T1000 (cell line): ENCODE data around the gene LGALS12.
"Not testable (repeated sequence)": the region's sequence is repeated elsewhere in the genome, so short reads cannot be mapped to it uniquely, and the experiment has no call there.

Experiments used
- DNase-seq: peaks from one replicate; lab custom pipeline; 2025; ENCODE audit warnings: mixed read lengths; lab: John Stamatoyannopoulos, UW

Gene LGALS12

DNA sequence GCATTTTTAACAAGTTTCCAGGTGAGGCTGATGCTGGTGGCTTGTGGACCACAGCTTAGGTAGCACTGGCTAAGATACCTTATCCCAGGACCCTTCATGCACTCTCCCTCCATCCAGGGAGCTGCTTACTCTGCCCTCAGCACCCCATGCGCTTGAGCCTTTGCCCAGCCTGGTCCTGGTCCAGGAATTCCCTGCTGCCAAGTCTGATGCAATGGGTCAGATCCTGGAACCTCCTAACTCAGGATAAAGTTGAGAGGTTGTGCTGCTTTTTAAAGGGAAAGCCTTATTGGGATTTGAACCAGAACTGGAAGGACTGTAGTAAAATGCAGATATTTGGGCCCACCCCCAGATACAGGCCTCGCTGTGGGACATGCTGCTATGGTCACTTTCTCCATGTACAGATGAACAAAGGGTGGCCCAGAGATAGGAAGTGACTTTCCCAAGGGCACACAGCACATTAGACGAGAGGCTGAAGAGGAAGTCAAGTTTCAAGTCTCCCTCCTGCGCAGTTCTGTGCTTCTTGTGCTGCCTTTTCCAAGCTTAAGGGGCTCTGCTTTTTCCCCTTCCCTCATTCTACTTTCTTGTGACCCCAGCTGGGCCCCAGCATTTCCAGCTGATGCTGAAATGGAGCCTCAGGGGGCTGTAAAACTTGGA lies 824 bp upstream of the LGALS12 start:
- no peak for DNase-seq

DNA sequence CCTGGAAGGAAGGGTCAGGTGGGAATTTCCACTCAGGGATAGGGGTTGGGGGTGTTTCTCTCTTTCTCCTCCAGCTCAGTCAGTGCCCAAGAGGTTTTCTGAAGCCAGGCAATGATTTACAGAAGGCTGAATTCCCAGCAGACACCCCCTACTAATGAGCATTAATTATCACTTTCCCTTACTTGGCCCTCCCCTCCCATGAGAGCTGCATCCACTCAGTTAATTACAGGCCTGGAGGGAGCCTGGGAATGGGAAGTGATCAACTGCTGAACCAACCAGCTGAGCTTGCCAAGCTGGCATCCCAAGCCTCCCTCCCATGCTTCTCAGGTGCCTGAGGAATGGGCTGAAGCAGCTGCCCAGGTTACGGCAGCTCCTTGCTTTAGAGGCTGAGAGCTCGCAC lies 992 bp downstream of the LGALS12 start:
- DNase-seq: no peak

DNA sequence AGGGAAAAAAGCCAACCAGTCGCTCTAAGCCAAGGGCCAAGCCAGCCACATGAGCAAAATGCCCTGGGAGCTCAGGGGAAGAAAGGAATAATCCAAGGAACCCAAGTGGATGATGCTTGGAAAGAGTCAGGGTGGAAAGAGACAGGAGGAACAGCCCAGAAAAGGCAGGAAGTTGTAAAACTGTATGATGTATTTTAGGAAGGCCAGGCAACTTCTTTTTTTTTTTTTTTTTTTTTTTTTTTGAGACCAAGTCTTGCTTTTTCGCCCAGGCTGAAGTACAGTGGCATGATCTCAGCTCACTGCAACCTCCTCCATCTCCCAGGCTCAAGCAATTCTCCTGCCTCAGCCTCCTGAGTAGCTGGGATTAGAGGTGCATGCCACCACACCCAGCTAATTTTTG lies 1.6 kb downstream of the LGALS12 start:
- no peak for DNase-seq

DNA sequence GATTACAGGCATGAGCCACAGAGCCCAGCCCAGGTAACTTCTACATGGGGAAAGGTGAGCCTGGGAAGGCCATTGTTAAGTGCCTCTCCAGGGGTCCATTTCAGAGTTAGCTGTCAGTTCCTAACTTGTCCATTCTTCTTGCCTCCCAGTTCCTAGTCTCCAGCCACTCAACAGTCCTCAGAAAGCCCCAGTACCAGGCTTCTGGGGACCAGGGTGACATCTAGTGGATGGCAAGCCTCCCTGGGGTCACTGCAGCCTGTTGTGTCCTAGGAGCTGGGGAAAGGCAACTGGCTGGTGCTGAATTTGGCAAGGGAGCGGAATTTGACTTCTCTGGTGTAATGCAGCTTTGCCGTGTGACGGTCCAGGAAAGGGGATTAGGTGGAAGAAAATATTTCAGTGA lies 2.1 kb downstream of the LGALS12 start:
- no peak for DNase-seq

DNA sequence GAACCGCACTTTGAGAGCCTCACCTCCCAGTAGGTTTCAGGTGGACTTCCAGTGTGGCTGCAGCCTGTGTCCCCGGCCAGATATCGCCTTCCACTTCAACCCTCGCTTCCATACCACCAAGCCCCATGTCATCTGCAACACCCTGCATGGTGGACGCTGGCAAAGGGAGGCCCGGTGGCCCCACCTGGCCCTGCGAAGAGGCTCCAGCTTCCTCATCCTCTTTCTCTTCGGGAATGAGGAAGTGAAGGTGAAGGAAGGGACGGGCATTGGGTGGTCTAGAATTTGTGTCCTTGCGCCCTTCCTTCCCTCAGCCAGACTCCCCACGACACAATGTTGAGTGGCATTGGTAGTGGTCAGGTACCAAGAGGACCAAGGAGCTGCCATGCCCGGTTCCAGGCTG lies 2.9 kb downstream of the LGALS12 start:
- DNase-seq: no peak

DNA sequence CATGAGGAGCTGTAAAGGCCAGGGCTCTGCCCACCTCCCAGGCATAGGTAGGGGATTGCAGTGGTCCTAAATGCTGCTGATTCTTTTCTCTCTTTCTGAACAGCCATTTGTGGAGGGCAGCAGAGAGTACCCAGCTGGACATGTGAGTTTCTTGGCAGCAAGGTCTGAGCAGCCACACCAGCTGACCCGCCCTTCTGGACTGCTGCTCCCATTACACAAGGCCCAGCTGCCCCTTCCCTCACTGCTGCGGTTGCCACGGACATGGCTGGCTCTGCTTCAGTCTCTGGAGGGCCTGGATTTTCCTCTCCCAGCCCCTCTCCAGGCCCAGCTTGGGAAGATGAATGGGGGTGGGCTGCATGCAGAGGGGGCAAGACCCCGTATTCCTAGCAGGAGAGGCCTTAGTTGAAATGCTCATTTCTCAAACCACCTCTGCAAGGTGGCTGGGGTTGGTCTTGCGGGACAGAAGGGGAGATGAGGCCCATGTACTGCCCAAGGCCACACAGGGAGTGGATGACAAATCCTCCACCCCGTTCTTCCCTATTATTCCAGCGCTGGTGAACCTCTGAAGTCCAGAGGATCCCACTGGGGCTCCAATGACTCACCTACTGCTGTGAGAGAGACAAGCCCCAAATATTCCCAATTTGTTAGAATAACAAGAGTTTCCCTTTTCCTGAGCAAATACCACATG lies 4.6 kb downstream of the LGALS12 start:
- DNase-seq: peak; percentile 65

DNA sequence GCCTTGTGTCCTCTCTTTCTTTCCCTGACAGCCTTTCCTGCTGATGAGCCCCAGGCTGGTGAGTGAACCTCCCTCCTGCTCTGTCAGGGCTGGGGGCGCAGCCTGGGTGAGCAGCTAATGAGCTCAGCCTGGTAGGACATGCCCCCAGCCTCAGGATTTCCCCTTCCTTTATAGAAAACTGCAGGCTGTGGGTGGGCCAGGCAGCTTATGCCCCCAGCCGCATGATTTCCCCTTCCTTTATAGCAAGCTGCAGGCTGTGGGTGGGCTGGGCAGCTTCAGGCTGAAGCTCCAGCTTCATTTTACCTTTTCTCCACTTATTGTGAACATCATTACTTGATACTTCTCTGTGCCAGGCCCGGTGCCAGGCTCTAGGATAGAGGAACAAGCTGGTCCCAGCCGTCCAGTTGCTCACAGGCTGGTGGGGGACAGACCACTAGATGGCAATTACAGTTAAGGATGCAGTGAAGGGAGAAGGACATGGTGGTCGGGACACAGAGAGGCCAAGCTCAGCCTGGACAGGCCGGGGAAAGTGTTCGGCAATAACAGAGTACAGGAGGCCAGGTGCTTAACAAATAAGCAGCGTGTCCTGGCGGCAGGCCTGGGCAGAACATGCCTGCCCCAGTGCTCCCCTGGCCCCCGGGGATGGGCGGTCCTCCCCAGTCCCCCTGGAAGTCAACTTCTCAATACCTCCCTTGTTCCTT lies 5.3 kb downstream of the LGALS12 start:
- no peak for DNase-seq

DNA sequence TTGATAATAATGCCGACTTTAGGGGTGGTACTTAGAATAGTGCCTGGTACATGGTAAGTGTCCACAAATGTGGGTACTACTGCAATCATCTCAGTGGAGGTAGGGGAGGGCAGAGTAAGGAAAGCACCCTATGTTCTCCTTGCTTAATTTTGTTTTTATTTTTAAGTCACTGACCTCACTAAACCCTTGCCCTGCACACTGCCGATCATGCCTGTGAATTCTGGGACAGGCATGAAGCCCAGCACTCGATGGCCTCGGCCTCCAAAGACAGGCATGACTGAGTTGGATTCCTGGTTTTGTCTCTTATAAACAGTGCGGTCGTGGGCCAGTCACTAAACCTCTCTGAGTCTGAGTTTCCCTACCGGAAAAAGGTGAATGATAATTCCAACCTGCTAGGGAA lies 6.9 kb downstream of the LGALS12 start:
- no peak for DNase-seq

DNA sequence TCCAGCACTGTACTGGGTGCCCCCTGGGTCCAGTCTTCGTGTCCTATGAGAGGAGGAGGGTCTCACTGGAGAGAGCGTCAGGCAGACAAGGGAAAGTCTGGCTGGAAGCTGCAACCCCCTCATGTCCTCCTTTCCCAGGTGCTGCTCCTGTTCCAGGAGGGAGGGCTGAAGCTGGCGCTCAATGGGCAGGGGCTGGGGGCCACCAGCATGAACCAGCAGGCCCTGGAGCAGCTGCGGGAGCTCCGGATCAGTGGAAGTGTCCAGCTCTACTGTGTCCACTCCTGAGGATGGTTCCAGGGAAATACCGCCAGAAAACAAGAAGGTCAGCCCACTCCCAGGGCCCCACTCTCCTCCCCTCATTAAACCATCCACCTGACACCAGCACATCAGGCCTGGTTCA lies 10.2 kb downstream of the LGALS12 start:
- no peak for DNase-seq

DNA sequence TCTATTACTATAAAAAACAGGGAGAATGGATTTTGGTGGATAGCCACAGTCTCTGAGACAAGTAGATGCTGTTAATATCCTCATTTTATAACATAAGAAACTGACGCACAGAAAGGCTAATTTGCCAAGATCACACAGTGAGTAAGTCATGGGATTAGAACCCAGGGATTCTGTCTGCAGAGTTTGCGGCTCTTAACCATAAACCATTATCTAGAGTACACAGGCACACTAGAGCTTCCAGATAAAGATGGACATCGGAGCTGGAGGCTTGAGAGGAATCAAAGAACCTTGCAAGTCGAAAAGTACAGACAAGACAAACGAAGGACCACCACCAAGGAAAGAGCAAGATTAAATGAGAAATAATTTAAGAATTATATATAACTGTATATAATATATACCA lies 11.3 kb downstream of the LGALS12 start:
- DNase-seq: no peak

DNA sequence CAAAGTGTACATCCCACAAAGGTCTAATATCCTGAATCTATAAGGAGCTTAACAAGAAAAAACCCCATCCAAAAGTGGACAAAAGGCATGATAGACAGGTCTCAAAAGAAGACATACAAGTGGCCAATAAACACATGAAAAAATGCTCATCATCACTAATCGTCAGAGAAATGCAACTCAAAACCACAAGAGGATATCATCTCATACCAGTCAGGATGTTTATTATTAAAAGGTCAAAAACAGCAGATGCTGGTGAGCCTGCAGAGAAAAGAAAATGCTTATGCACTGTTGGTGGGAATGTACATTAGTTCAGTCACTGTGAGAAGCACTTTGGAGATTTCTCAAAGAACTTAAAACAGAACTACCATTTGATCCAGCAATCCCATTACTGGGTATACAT lies 12.7 kb downstream of the LGALS12 start:
- no peak for DNase-seq

DNA sequence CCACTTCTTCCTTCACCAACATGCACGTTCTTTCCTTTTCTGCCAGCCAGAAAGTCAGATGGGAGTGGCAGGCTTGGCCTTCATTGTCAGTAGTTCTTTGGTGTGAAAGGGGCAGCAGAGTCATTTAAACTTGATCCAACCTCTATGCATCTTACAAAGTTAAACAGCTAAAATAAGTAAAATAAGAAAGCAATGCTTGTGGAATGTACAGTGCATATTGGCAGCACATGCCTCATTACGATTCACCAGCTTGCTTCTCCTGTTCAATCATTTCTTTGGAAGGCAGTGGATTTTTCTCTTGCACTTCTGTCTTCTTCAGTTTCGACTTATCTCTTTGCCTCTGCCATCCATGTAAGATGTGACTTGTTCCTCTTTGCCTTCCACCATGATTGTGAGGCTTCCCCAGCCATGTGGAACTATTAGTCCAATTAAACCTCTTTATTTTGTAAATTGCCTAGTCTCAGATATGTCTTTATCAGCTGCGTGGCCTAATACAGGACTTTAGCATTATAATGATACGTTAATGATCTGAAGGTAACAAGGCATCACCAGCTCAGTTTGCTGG lies 14.8 kb downstream of the LGALS12 start:
- DNase-seq: no peak

DNA sequence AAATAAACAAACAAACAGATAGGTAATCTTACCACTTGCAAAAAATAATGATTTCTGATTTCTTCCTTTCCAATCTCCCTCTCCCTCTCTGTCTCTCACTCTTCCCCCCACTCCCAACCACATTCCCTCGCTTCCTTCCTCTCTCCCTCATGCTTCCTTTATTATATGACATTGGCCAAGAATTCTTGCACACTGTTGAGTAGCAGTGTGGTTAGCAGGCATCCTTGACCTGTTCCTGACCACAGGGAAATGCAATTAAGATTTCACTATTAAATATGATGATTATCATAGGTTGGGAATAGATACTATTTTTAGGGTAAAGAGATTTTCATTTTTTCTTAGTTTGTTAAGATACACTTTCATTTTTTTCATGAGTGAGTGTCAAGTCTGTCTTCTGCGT lies 16.0 kb downstream of the LGALS12 start:
- DNase-seq: no peak

DNA sequence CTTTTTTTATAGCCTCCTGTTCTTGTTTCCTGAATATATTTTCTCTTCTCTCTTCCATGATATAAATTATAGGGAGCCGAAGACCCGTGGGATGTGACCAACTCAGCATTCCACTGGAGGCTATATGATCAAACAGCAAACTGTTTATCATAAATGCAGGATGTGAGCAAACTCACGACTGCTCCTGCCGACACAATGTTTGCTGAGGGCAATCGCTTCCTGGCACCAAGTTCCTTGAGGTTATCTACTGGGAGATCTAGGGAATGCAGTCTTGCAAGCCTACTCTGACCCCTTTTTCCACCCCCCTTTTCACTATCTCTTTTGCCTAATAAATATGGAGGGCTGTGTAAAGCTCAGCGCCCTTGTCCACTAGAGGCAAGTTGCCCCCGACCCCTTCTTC lies 17.3 kb downstream of the LGALS12 start:
- DNase-seq: no peak

DNA sequence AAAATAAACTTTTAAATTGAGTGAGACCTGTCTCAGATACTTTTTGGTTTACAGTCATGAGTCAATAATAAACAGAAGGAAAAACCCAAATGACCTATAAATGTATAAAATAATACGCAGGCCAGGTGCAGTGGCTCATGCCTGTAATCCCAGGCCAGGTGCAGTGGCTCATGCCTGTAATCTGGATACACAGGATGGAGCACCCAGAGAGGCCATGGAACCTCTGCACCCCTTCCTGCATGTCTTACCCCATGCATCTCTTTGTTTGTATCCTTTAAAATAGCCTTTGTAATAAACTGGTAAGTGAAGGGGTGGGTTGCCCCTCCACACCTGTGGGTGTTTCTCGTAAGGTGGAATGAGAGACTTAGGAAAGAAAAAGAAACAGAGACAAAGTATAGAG lies 21.8 kb downstream of the LGALS12 start:
- DNase-seq: no peak

DNA sequence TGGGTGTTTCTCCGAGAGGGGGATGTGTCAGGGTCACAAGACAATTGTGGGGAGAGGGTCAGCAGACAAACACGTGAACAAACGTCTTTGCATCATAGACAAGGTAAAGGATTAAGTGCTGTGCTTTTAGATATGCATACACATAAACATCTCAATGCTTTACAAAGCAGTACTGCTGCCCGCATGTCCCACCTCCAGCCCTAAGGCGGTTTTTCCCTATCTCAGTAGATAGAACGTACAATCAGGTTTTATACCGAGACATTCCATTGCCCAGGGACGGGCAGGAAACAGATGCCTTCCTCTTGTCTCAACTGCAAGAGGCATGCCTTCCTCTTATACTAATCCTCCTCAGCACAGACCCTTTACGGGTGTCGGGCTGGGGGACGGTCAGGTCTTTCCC lies 22.3 kb downstream of the LGALS12 start:
- DNase-seq: not testable (repeated sequence)

DNA sequence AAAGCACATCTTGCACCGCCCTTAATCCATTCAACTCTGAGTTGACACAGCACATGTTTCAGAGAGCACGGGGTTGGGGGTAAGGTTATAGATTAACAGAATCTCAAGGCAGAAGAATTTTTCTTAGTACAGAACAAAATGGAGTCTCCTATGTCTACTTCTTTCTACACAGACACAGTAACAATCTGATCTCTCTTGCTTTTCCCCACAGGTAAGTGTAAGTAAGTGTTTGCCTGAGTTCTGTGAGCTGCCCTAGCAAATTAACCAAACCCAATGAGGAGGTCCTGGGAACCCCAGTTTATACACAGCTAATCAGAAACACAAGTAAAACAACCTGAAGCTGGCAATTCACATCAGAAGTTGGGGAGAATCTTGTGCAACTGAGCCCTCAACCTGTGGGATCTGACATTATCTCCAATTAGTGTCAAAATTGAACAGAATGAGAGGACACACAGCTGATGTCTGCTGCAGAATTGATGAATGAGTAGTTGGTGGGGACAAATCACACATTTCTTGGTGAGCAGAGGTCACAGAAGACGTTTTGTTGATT lies 22.9 kb downstream of the LGALS12 start:
- not testable (repeated sequence) for DNase-seq

DNA sequence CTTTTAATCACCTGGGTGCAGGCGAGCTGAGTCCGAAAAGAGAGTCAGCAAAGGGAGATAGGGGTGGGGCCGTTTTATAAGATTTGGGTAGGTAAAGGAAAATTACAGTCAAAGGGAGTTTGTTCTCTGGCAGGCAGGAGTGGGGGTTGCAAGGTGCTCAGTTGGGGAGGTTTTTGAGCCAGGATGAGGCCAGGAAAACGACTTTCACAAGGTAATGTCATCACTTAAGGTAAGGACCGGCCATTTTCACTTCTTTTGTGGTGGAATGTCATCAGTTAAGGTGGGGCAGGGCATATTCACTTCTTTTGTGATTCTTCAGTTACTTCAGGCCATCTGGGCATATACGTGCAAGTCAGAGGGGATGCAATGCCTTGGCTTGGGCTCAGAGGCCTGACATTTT lies 23.5 kb downstream of the LGALS12 start:
- not testable (repeated sequence) for DNase-seq

DNA sequence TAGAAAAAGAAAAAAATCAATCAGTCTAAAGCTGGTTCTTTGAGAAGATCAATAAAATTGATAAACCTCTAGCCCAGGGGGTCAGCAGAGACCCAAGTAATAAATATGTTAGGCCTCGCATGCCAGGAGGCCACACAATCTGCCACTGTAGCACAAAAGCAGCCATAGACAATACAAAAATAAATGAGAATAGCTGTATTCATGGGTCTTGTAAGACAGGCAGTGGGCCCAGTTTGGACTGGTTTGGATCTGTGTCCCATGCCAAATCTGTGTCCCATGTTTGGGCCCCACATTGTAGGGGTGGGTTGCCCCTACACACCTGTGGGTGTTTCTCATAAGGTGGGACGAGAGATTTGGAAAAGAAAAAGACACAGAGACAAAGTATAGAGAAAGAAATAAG lies 24.1 kb downstream of the LGALS12 start:
- DNase-seq: no peak

DNA sequence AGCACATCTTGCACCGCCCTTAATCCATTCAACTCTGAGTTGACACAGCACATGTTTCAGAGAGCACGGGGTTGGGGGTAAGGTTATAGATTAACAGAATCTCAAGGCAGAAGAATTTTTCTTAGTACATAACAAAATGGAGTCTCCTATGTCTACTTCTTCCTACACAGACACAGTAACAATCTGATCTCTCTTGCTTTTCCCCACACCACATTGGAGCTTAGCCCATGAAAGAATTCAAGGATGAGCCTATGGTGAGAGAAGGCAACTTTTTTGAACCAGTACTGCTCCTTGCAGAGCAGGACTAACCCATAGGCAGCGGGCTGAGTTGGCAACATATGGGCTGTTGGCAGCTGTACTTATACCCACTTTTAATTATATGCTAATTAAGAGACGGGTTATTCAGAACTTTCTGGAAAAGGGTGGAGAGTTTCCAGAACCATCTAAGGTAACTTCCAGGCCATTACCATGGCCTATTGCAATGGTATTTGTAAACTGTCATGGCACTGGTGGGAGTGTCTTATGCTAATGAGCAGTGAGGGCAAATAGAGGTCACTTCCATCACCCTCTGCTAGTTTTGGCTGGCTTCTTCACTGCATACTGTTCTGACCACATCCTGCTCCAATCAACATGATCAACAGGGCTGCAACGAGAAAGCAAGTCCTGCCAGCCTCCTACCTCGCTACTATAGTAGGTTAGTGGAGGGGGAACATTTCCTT lies 25.3 kb downstream of the LGALS12 start:
- DNase-seq: peak; percentile 15

DNA sequence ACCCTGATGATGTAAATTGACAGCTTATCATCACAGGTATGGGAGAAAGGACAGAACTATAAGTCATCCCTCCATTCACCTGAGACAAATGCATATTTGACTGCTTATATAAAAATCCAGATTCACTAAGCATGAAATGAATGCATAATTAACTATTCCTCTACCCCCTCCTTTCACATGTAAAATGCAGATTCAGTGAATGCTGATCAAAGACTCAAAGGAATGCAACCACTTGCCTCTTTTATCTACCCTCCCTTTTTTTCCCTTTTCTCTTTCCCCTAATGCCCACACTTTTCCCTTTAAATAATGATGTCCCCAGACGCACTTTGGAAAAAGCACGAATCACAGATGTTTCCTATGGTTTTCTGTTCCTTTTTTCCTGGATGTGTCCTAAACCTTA lies 26.2 kb downstream of the LGALS12 start:
- DNase-seq: no peak
